SH-SY5Y (cell line): ENCODE results near the gene RPS6KC1.

ENCODE experiments used
- GATA2 ChIP-seq: IDR thresholded peaks from 2 replicates; pipeline ENCODE4 v1.6.1; 2011; ENCODE audit warnings: mild to moderate bottlenecking, low read depth, low read length
- GATA3 ChIP-seq: IDR thresholded peaks from 2 replicates; pipeline ENCODE4 v1.6.1; 2011; ENCODE audit warnings: low read depth, mild to moderate bottlenecking, low read length, moderate library complexity

The RPS6KC1 gene

DNA sequence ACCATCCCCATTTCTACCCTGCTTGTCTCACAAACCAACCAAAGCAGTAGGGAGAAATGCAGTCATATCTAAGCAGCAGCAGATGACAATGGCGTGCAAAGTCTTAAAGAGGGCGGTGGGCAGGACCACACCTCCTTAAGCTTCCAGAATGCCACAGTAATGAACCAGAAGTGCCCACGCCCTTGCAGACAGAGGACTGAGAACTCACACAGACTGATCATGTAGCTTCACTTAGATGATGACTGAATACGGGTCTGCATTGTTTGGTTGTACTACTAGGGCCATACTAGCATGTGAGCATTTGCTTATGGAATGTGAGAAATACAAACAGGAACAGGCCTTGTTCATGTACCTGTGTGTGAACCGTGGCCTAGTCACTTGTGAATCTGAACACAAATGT, 246.0 kb downstream of the RPS6KC1 start:
- TF ChIP-seq GATA2 (no peak), GATA3 (no peak)

DNA sequence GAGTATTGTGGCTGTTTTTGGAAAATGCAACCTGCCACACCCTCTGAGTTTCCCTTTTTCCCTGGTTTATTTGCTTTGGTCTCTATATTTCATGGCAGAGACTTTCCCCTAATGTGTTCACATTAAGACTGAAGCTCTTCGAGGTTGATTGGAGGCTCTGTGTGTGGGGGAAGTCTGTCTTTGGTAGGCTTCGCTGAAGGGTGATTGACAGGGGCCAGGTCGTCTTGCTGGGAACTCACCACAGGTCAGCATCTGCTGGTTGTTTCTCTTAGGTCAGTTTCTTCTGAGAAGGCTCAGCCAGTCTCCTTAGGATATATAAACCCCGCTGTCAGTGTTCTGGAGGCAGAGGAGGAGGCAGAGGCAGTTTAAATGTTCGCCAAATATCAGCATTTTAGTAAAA, 249.4 kb downstream of the RPS6KC1 start:
- no peak for TF ChIP-seq GATA2
- TF ChIP-seq GATA3: no peak

DNA sequence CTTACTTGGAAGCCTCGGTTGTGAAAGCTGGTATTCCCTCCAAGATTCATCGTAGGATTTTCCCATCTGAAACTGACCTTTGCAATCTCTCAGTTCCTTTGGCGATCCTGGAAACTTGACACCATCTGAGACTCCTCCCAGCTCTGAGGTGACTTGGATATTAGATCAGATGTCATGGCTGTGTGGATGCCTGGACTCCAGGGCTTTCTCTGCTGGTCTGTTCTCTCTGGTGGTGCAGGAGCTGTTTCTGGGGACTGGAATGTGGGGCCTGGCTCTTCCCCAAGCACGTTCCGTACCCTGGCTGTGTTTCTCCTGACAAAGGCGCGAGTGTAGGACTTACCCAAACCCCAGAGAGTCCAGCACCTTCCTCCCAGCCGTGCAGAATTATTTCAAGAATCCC, 252.2 kb downstream of the RPS6KC1 start:
- no peak for TF ChIP-seq GATA3

DNA sequence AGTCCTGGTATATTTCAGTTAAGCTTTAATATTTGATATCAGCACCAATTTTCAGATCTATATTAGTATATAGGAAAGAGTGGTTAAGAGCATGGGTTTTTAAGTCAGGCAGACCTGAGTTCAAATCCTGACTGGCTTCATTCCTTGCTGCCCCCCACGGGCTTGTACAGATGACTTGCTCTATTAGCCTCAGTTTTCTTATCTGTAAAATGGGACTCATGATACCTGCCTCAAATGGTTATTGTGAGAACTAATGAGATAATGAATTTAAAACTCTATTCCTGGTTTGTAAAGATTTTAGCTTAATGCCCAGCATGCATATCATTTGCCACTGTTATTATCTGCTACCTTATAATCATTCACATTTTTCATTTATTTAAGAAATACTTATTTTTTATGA, 264.5 kb downstream of the RPS6KC1 start:
- TF ChIP-seq GATA3: no peak
- no peak for TF ChIP-seq GATA2

DNA sequence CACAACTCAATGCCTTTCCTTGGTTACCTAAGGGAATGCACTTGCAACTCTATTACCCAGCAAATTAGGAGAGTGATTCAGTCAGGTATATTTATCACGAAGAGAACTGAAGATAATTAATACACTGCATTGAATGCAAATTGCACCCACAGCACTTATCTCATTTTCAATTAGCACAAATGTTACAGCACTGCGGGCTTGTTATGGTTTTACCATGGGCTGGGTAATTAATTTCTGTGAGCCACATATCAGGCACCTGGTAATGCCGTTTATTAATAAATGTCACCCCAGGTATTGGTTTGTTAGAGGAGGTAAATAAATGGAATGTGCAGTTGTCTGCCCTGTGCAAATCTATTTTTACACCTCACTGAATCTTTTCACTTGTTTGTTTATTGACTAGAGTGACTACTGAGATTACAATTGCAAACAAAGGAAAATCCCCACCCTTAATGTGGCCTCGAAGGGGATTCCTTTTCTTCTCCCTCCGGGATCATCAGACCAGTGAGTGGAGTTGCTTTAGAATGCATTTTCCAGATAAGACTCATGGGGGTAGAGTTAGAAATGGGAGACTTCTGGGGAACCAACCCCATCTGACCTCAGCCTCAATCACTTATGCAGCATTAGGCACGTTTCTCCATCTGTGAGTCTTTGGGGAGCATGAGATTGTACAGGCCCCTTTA, 269.3 kb downstream of the RPS6KC1 start:
- no peak for TF ChIP-seq GATA3
- TF ChIP-seq GATA2: no peak
